Transverse colon (tissue), 4 donors: ENCODE data around the gene ONECUT1. TPM values are rescaled to one million over a fixed set of nuclear protein-coding genes. Genes with fewer than 3 reads are reported as not detected.

Experiments
- DNase-seq: peaks from one replicate; pipeline ENCODE4 v3.0.0-alpha.2; 2019
- H3K27ac ChIP-seq, 4 donors: fragments of 200-600 bp; sonication (generic); 2 replicates each; pipeline ENCODE4 v1.5.1; 2016 to 2018; ENCODE audit warnings: inconsistent platforms in 4 of 4
- H3K27me3 ChIP-seq: fragments of 200-600 bp; sonication (generic); 2 replicates; pipeline ENCODE4 v1.5.1; 2017; ENCODE audit warnings: inconsistent platforms
- H3K36me3 ChIP-seq, 4 donors: fragments of 200-600 bp; sonication (generic); 2 replicates each; pipeline ENCODE4 v1.5.1; 2017 to 2019; ENCODE audit warnings: inconsistent platforms in 4 of 4
- H3K4me1 ChIP-seq, 4 donors: fragments of 200-600 bp; sonication (generic); 2 replicates each; pipeline ENCODE4 v1.5.1; 2017 to 2020; ENCODE audit warnings: inconsistent platforms in 4 of 4
- H3K4me3 ChIP-seq, 4 donors: fragments of 200-600 bp; sonication (generic); 1 replicate in 1 of 4; 2 replicates in 3 of 4; pipeline versions ENCODE4 v1.5.1 to v1.6.1; 2017 to 2019; ENCODE audit warnings: inconsistent platforms in 4 of 4
- H3K9me3 ChIP-seq, 2 donors: fragments of 200-600 bp; sonication (generic); 2 replicates each; pipeline ENCODE4 v1.5.1; 2017 to 2019; ENCODE audit warnings: inconsistent platforms in 2 of 2
- CTCF ChIP-seq, 5 experiments: fragments of 200-600 bp in 3 of 5; fragments of 450-650 bp in 2 of 5; sonication (generic) in 3 of 5; IDR thresholded peaks; 1 replicate in 2 of 5; 2 replicates in 3 of 5; pipeline ENCODE4 v1.5.1; 2016 to 2017; ENCODE audit warnings: antibody characterized with exemption in 5 of 5, inconsistent platforms in 3 of 5, mild to moderate bottlenecking in 2 of 5, moderate library complexity in 1 of 5
- EP300 ChIP-seq: sonication (generic); formaldehyde crosslinking; IDR thresholded peaks from one replicate; pipeline ENCODE4 v1.6.1; 2017; ENCODE audit warnings: antibody characterized with exemption, low read depth
- POLR2A ChIP-seq: fragments of 450-650 bp; IDR thresholded peaks from one replicate; pipeline ENCODE4 v1.6.1; 2016; ENCODE audit warnings: antibody characterized with exemption, mild to moderate bottlenecking, moderate library complexity
- POLR2AphosphoS5 ChIP-seq, 3 donors: sonication (generic); formaldehyde crosslinking; IDR thresholded peaks; one replicate each; pipeline ENCODE4 v1.6.1; 2016; ENCODE audit warnings: antibody characterized with exemption in 3 of 3
- WGBS, 2 donors: methylation state at CpG; one replicate each; pipeline ENCODE4 v1.1.5; 2018; ENCODE audit warnings: low coverage in 1 of 2; 5-methylcytosine and 5-hydroxymethylcytosine counted together
- in situ Hi-C, 4 donors: fragments of 200-750 bp; cut with MboI; loops; one replicate each; pipeline versions ENCODE4 v1.15.0 to v1.15.1; 2017; ENCODE audit warnings: low sequenced_read_pairs in 3 of 4, low pct_ligation_motif_present in 1 of 4, low pct_unique_long_range_greater_than_20kb in 1 of 4
- intact Hi-C: fragments of 100-400 bp; cut with DNase I; formaldehyde crosslinking; loops from one replicate; pipeline ENCODE4 v1.15.1; 2023; ENCODE audit warnings: low total_unique reads
- total RNA-seq, 4 donors: library from RNA; depleted of rRNA; stranded (reverse); fragments of >200 nt; gene quantifications; one replicate each; pipeline ENCODE4 v1.1.0, GENCODE V29; 2016

The ONECUT1 gene
- total RNA-seq, 4 donors from 2014 or later, result 0.64 TPM; not detected in 3

GRCh38 chr15:52806284-52806655 lies 16.1 kb upstream of the ONECUT1 start:
- peaks cover 98% of the 10 kb centered on the region for H3K27me3 ChIP-seq
- no peaks in the 10 kb centered on the region for H3K9me3 ChIP-seq
- H3K4me1 ChIP-seq, result peaks cover 17 to 32% (median 27%) of the 10 kb centered on the region in 4 donors
- H3K4me3 ChIP-seq, result peak overlapping the region in 1 of 4 donors; percentile 52
- no peak overlapping the region for H3K27ac ChIP-seq
- intact Hi-C loops (no loop called here), in situ Hi-C loops (loop anchor here in 1 of 4 donors (25.0 kb wide), 1 partner anchor 406 kb away; no protein-coding TSS in a partner anchor)
- TF ChIP-seq EP300 (no peak), POLR2A (no peak), CTCF (IDR thresholded peaks at IDR 0.05) (no peak), POLR2AphosphoS5 (IDR thresholded peaks at IDR 0.05) (no peak)
- 52 to 100% methylated on average over 1 to 9 of the region's 9 CpGs for WGBS, 2 donors
- DNase-seq, result no peak
- H3K36me3 ChIP-seq, result no peaks in the 10 kb centered on the region

- no peaks in the 10 kb centered on the region for H3K9me3 ChIP-seq
- H3K27me3 ChIP-seq, result peaks cover 99% of the 10 kb centered on the region
- H3K27ac ChIP-seq, result no peak overlapping the region
- WGBS, 2 donors, result 0 to 15% methylated on average over 1 to 79 of the region's 93 CpGs
- no peak for TF ChIP-seq CTCF (IDR thresholded peaks at IDR 0.05)
- TF ChIP-seq POLR2AphosphoS5 (IDR thresholded peaks at IDR 0.05), result no peak
- no peak for TF ChIP-seq POLR2A
- no peak for TF ChIP-seq EP300
- DNase-seq, result no peak
- no peaks in the 10 kb centered on the region for H3K36me3 ChIP-seq
- intact Hi-C loops (no loop called here), in situ Hi-C loops (loop anchor here in 1 of 4 donors (25.0 kb wide), 1 partner anchor 407 kb away; no protein-coding TSS in a partner anchor)
- peak overlapping the region; percentile 7 to 52 (median 23) for H3K4me3 ChIP-seq
- H3K4me1 ChIP-seq, result peaks cover 17 to 32% (median 27%) of the 10 kb centered on the region in 4 donors
Observed at GRCh38 chr15:52805351-52806283, 15.5 kb upstream of the ONECUT1 start.

- Histone ChIP-seq H3K36me3 (no peaks in the 10 kb centered on the region), H3K27me3 (peaks cover 100% of the 10 kb centered on the region), H3K4me1 (peaks cover 17 to 32% (median 27%) of the 10 kb centered on the region in 4 donors), H3K4me3 (peak overlapping the region in 3 of 4 donors; percentile 7 to 52 (median 36)), H3K27ac (no peak overlapping the region), H3K9me3 (no peaks in the 10 kb centered on the region)
- in situ Hi-C loops (loop anchor here in 1 of 4 donors (25.0 kb wide), 1 partner anchor 408 kb away; no protein-coding TSS in a partner anchor), intact Hi-C loops (no loop called here)
- TF ChIP-seq POLR2A, result no peak
- no peak for TF ChIP-seq POLR2AphosphoS5 (IDR thresholded peaks at IDR 0.05)
- TF ChIP-seq EP300, result no peak
- TF ChIP-seq CTCF (IDR thresholded peaks at IDR 0.05), result no peak
- 0 to 5% methylated on average over 12 to 25 of the region's 25 CpGs for WGBS, 2 donors
- DNase-seq, result no peak
Observed at GRCh38 chr15:52804526-52805081, 14.5 kb upstream of the ONECUT1 start.
